HG03108 (cell line): Measurements from ENCODE around the gene SPRING1.

Experiments
- ATAC-seq: cut with Tn5 transposase; IDR thresholded peaks from one replicate; pipeline ENCODE4 v1.9.1; 2021; ENCODE audit warnings: moderate library complexity; ENCODE audit not compliant: unreplicated experiment

SPRING1 gene

DNA sequence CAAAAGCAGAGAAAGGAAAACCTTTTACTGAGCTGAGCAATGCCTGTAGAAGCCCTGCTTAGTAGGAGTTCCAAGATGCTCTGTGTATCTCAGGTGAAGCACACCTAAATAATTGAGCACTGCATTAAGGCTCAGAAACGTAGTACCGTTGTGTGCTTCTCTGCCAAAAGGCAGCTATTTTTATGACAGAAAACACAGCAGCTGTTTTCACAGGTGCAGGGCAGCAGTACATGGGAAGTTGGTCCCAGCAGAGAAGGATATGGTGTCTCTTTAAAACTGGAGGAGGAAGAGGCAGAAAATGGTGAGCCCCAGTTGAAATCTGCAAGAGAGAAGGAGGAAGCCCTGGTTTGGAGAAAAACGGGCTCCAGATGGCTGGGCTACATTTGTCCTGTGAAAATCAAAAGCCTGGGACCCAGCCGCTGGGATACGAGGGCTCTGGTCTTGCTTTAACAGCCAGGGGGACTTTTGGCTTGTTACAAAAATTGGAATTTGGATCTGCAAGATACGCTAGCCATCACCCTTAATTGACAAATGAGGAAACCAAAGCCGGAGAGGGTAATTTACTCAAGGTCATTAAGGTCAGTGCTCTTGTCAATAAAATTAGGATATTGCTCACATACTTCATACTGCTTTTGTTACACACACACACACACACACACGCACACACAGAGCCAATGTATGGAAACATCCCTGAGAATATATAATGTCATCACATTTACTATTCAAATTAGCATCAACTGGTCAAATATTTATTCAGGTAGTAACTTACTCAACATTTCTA, 27.3 kb downstream of the SPRING1 start:
- no peak for ATAC-seq

DNA sequence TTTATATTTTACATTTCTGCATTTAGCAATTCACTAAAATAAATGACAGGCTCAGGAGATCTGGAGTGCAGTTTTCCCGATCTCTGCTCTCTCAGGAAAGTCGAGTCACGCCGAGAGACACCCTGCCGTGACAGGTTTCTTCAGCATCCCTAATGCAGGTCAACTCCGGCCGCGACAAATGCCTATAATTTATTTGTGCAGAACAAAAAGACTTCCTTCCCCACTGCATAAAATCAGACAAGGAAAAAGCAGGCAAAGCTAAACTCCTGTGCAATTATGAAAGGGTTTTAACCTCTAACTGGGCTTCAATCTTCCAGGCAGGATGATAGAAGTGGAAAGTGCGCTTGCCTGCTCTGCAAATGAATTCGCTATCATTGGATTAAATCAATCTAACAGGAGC, 28.1 kb downstream of the SPRING1 start:
- no peak for ATAC-seq

DNA sequence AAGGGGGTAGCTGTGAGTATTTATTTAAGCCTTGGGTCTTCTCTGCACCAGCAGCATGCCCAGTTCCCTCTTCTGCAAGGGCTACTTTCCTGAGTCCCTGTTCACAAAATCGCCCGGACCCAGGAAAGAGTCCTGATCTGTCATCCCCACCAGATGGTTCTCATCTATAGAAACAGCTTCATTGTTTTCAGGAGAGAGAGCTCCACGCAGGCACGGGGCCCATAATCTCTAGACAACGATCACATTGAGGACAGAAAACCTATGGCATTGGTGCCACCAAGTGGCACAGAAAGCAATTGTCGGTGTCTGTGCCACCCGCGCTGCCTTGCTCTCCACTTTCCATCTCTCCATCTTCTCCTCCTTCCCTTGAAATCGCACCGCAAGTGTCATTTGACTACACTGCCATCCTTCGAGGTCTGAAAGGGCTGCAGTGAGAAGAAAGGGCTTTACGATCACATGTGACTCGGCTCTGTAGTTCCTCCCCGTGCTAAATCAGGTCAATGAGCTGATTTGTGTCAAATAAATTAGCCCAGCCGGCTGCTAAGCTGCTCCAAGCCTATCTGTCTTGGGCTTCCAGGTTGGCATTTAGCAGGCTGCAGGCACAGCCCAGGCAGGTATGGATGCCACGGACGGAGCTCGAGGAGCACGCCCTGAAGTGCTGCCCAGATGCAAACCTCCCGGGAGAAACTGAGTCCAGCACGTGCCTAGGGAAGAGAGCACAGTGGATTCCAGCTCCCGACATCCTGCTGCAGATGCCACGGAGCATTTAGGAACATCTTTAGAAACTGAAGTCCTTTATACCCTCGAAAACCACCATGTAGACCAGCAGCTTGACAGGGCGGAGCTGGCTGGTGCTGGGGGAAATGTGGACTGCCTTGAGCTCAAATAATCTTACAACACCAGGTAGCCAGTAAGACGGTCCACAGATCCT, 28.8 kb downstream of the SPRING1 start:
- ATAC-seq = no peak

DNA sequence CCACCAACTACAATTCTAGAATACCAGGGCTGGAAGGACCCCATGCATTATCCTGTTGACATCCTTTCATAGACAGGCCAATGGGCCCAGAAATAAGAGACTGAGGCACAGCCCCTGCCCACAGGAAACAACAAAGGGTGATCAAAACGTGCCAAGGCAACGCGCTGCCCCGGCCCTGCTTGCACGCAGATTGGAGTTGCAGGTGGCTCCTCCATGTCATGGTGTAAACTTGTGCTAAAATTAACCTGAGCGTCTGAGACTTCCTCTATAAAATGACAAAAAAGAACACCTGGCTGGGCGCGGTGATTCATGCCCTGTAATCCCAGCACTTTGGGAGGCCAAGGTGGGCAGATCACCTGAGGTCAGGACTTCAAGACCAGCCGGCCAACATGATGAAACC, 30.1 kb downstream of the SPRING1 start:
- ATAC-seq = no peak

DNA sequence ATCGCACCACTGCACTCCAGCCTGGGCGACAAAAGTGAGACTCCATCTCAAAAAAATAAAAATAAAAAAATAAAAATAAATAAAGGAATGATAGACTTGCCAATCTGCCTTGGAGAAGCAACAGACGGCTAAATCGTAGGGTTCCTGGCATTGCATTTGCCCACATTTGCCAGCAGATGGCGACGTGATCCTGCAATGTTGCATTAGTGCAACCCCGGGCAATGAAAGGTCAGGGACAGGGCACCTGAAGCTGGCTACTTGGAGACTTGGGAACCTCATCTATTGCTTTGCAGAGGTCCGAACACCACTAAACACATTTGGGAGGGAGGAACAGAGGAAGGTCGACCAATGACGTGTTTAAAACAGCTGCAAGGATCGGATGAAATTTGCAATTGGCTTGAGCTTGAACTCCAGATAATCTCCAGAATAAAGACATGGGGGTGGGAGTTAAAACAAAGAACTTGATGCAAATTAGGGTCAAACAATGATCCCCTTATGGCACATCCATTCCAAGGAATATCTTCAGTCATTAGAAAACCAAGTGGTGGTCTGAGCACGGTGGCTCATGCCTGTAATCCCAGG, 34.6 kb downstream of the SPRING1 start:
- no peak for ATAC-seq

DNA sequence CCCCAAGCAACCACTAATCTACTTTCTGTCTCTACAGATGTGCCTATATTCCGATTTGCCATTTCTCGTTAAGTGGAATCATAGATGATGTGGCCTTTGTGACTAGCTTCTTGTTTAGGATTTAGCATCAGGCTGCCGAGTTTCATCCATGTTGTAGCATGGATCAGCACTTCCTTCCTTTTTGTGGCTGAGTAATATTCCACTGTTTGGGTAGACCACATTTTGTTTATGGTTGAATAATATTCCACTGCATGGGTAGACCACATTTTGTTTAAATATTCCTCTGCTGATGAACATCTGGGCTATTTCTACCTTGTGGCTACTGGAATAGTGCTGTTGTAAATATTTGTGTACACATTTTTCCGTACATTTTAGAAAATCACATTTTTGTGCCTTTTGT, 36.4 kb downstream of the SPRING1 start:
- no peak for ATAC-seq

DNA sequence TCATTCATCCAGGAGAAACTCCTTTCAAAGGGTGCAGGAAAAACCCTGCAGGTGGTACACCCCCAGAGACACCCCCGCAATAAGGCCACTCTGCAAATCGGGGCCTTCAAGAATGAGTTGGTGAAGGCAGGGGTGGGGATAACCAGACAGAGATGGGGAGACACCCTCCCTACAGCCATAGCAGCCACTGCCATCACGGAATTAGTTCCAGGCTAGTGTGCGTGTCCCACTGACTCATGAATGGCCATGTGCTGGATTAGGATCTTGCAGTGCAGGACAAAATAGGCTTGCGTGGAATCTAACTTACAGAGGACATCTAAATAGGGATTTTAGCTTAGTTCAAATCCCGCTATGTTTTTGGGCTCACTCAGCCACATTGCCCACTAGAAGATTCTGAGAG, 37.8 kb downstream of the SPRING1 start:
- ATAC-seq = no peak

DNA sequence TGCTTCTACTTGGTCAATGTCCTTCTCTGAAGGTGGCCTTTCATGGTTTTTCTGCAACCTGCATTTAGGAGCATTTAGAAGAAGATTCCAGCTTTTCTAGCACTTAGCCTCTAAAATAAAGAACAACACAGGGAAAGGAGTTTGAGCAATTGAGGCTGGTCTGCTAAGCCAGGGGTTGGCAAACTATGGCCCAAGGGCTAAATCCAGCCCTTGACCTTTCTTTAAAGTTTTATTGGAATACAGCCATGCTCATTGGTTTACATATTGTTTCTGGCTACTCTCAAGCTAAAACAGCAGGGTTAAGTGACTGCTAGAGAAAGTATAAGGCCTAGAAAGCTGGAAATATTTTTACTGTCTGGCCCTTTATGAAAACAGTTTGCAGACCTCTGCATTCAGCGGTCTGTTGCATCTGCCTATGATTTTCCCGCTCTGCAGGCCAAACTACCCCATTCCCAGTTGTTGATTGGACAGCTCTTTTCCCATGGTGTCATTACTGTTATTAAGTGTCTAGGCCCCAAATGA, 39.3 kb downstream of the SPRING1 start:
- ATAC-seq = no peak

DNA sequence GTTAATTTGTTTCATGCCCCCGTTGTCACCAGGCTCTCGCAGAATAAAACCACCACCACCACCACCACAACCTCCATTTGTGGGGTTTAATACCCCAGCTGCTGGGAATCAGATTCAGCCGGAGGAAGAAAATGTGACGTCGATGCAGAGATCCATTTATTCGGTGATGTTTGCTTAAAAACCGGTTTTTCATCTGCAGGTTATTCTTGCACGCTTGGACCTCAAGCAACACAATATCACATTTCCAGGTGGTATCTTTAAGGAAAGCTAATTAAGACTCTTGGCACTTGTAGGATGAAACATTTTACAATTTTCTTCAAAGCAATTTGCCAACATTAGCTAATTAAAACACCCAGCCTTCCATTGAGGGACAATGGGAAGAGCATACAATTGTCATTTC, 39.8 kb downstream of the SPRING1 start:
- ATAC-seq = no peak

DNA sequence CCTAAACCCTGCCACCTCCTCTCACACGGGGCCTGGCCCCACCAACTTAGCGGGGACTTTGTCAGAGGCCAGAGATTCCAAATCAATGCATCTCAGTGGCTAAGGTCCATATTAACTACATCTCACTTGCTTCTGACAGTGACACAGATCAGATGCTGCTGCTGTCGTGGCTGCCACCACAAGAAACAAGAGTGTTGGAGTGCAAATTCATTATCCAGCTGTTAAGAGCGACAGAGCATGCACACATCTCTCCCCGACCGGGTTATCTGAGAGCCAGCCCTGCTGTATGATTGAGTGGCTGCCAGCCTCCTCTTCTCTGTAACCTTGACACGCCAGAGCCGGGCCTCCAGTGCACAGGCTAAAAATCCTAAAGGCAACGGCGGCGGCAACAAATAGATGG, 40.2 kb downstream of the SPRING1 start:
- no peak for ATAC-seq

DNA sequence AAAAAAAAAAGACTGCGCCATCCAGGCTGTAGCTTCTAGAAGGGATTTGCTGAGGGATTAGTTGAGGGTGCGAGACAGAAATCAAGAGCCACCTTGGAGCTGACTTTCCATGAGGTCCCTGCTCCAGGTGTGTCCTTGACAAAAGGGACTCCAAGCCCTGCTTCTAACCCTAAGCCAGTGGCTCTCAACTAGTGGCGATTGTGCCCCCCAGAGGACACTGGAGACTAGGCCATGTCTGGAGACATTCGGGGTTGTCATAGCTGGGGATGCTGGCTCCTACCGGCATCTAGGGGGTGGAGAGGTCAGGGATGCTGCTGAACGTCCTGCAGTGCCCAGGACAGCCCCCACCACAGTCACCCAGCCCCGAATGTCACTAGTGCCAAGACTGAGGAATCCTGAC, 40.6 kb downstream of the SPRING1 start:
- ATAC-seq = no peak

DNA sequence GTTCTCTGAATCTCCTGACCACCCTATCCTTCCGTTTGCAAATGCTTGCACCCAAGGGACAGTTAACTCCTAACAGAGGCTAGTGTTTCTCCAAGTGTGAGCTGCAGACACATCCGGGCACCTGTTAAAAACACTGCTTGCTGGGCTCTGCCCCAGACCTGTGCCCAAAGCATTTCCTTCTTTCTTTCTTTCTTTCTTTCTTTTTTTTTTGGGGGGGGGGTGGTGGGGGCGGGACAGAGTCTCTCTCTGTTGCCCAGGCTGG, 42.5 kb downstream of the SPRING1 start:
- ATAC-seq = no peak

DNA sequence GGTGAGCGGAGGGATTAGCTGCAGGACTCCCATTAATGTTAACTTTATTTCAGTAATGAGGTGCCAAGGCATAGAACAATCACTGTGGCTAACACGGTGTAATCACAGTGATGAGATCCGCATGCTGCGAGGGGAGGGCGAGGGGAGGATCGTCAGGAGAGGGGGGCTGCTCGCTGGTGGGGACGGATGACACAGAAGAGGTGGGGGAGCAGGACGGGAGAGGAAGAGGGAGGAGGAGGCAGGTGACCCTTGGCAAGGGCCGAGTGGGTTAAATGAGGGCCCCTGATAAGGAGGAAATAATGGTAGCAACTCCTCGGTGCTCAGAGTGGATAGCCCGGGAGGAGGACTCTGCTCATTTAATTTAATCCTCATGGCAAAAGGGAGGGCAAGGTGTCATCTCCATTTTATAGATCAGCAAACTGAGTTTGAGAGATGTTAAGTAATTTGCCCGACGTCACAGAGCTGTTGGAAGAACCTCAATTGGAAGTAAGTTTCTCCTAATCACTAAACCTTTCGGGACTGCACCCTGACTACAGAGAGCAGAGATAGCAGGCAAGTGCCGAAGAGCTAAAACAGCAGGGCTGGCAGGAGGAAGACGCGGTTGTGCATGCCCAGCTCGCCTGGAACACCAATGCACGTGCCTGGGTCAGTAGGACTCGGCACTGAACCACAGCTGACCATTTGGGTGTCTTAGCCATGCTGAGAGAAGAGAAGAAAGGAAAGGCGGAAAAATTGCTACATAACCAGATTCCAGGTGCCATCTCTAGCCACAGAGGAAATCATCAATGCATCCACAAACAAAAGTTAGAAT, 43.0 kb downstream of the SPRING1 start:
- ATAC-seq = no peak

DNA sequence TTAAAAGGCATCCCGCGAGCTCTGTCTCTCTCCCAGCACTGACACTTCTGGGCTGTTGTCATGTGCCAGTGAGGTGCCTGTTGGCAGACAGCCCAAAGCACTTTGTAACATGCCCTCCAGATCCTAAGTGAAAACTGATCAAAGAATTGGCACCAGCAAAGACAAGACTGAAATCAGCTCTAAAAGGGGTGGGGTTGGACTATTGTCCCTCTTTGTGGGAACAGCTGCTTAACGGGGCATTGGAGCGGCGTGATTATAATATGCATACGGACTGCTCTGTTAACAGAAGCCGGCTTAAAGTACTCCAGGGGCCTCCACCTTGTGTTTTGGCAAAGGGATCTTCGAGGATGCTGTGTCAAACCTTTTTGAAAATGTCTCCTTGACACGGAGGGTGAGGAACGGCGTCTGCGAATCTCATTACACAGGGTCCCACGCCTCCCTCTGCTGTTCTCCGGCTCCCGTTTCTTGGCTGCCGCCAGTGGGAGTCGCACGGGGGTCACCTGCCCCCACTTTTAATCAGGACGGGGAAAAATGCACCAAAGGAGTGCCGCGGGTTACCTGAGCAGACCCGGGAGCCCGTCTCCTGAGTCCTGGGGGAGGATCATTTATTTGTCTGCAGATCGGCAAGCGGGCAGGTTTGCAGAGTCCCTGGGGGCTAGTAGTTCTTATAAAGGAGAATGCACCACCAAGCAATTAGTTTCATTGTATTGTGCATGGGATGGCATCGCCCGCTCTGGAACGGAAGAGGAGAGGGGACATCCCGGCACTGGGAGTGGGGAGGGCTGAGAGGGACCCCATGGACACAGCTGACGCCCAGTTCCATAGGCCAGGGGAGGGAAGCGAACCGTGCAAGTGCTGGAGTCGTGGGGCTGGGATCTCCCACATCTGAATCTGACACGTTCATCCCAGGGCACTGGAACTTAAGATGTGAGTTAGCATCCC, 44.3 kb downstream of the SPRING1 start:
- no peak for ATAC-seq

DNA sequence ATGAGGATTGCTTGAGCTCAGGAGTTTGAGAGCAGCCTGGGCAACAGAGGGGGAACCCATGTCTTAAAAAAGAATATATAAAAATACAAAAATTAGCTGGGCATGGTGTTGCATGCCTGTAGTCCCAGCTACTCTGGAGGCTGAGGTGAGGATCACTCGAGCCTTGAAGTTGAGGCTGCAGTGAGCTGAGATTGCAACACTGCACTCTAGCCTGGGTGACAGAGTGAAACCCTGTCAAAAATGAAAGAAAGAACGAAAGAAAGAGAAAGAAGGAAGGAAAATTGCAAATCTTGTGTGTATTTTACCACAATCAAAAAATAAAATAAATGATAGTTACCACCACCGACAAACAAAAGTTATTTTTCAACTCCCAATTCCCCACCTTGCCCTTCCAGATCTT, 45.3 kb downstream of the SPRING1 start:
- no peak for ATAC-seq

DNA sequence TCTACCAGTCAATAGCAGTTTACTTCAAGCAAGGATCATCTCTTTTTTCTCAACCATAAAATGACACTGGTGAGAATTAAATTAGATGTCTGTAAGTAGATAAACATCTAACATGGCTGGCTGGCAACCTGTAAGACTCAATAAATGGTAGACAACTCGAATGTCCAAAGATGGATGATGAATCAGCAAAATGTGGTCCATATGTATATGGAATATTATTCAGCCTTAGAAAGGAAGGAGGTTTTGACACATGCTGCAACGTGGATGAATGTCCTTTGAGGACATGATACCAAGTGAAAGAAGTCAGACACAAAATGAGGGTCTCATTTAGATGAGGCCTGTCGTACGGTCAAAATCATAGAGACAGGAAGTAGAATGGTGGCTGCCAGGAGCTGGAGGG, 46.2 kb downstream of the SPRING1 start:
- no peak for ATAC-seq

DNA sequence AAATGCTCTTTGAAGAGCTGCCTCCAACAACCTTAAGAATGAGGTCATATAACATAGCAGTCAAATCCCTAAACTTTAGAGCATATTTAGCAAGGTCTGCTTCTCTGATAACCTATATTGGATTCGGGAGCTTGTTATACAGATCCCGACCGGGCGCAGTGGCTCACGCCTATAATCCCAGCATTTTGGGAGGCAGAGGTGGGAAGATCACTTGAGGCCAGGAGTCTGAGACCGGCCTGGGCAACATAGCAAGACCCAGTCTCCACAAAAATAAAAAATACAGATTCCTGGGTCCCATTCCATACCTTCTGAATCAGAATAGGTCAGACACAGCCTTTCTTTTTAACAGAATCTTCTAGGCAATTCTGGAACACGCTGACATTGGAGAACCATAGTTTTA, 46.7 kb downstream of the SPRING1 start:
- ATAC-seq = no peak

DNA sequence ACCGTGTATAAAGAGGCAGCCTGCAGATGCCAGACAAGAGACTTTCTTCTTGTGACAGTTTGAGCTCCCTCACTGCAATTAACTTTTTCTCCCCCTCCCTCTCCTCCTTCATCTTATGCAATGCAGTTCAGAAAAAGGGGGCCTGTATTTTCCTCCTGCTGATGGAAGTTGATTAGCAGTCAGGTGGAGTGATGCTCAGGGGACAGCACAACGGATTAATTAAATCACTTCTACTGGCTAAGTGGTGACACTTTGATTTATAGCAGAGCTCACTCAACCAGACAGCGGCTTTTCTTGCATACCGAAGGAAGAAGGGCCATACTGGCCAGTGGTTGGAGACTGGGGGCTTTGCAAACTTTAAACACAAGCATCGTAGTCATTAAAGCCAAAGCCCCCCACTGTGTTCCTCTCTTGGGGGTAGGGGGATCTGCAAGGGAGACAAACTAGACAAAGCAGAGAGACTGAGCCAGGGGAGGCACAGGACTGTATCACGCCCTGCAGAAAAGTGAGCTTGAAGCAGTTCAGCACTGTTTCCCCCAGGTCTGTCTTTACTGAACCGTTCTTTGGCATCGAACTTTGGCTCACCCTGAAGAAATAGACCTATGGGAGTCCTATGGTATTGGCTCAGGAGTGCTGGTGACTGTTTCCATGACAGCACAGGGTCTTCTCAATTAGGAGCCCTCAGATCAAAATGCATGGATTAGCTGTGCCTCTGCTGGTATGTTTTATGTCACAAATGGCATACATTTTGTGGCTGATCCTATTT, 47.7 kb downstream of the SPRING1 start:
- no peak for ATAC-seq

DNA sequence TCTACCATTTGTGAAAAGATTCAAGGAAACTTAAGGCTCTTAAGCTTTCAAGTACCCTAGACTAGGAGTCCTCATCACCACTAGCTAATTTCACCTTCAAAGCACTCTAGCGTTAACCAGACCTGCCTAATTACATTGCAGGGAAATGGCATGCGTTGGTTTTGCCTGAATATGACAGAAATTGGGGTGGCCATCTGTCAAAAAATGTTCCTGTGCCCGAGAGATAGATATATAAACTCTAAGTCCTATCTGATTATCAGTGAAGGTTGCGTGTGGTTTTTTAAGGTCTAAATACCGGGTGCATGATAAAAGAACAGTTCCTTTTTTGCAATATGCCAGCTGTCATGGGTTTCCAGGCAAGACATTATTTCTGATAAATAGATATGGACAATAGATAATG, 48.3 kb downstream of the SPRING1 start:
- no peak for ATAC-seq
